Stimulated activated CD8-positive, alpha-beta memory T cell treated with anti-CD3 and anti-CD28 coated beads, Interleukin-2, amount 100 ng/mL, for 1 hour (primary cell): ENCODE data around the gene ABHD12.
"Not testable (repeated sequence)": the region's sequence is repeated elsewhere in the genome, so short reads cannot be mapped to it uniquely, and the experiment has no call there.

Experiments used
- DNase-seq, 2 donors: peaks; one replicate each; pipeline ENCODE4 v3.0.0-alpha.2; 2020; ENCODE audit warnings: low read depth in 2 of 2

Gene ABHD12

DNA sequence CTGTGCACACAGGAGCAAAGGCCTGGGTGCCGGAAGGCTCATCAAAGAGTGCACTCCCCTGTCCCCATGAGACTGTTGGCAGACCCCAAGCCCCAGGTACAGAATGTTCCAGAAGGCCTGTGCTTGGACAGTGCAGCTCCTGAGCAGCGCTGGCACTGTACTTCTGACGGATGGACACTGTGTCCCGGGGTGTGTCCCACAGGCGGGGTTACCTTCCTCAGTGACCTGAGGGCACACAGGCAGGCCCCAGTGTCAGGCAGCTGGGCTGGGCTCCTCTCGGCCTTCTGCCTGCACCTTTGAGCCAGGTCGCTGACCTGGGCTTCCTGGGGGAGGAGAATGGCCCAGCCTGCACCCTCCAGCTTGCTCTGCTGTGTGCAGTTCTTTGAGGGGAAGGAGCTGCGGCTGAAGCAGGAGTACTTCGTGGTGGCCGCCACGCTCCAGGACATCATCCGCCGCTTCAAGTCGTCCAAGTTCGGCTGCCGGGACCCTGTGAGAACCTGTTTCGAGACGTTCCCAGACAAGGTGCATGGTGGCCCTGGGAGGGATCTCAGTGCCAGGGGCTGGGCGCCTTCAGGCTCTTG lies 112.6 kb downstream of the ABHD12 start:
- no peak for DNase-seq

- no peak for DNase-seq
Measured at GRCh38 chr20:25277051-25277801, 113.4 kb downstream of the ABHD12 start.

DNA sequence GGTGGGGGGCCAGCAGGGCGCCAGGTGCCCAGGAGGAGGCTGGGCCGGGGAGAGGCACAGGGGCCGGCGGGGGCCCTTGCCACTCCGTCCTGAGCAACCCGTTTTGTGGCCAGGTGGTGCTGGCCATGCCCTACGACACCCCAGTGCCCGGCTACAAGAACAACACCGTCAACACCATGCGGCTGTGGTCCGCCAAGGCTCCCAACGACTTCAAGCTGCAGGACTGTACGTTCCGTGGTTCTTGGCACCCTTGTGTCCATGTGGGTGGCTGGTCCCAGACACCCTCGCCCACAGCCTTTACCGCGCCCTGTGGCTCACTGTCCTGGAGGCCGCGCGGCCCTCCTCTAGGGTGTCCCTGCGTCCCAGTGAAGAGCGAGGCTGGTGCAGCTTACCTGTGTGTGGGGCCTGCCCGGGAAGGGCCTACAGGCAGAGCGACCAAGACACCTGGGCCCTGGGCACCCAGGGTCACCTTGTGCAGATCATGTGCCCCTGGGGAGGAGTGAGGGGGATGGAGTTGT lies 114.0 kb downstream of the ABHD12 start:
- DNase-seq = no peak

DNA sequence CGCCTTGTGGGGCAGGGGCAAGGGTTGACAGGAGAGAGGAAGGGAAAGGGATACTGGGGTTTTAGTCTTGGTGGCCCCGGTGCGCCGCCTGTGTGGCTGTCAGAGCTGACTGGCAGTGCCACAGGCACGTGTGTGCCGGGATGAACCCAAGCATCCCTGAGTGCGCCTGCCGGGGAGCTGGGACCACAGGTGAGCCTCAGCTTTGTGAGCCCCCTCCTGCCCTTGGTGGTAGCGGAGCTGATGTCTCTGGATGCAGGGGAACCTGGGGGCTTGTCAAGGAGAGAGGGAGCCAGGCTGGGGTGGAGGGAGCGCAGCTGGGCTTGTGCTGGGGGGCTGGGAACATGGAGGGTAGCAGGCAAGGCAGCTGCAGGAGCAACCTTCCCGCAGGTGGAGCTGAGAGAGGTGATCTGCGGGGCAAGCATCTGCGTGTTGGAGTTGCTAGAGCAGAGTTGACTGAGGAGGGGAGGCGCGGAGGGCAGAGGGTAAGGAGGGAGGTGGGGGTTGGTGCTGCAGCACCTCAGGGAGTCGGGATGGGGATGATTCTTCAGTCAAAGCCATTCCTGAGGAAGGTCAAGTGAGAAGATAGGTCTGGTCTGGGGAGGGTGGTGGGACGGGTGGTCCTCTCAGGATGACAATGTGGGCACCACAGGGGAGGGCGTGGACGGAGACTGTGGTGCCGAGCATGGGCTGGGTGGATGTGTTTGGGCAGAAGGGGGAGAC lies 114.7 kb downstream of the ABHD12 start:
- DNase-seq = no peak

DNA sequence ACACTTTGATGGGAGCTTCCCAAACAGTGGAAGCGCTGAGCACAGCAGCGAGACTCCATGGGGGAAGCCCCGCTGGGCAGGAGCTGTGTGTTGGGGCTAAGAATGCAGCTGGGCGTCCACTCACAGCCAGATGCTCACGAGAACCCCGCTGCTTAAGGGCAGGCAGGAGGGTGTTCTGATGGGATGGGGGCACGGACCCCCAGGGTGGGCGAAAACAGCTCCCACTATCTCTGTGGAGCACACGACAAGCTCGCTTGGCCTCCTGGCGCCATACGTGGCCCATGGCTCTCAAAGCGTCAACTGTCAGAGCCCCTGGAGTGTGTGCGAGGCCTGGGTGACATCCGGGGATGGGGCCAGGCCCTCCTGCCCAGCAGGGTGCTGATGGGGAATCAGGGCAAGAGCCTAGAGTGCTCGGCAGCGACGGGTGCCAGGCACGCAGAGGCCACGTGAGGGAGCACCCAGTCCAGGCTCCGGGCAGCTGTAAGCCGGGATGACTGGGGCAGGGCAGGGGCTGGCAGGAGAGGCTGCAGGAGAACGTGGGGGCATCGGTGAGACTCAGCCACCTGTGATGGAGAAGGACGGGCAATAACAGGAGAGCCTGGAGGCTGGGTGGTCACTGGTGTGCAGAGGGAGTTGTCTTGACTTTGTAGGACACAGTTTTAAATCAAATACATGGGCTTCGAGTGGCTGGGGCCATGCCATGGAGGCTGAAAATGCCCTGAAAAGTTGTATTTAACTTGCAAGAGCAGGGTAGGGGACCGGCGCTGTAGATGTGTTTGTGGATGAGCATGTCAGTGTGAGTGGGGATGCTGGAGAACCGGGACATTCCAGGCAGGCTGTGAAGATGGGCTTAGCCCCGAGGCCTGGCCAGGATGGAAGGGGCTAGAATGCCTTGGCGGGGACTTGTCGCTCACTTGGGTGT lies 115.5 kb downstream of the ABHD12 start:
- DNase-seq = no peak

- DNase-seq = no peak
Measured at GRCh38 chr20:25274481-25274880, 116.2 kb downstream of the ABHD12 start.

- no peak for DNase-seq
Measured at GRCh38 chr20:25273541-25274358, 116.9 kb downstream of the ABHD12 start.

- no peak for DNase-seq
Measured at GRCh38 chr20:25273046-25273445, 117.6 kb downstream of the ABHD12 start.

DNA sequence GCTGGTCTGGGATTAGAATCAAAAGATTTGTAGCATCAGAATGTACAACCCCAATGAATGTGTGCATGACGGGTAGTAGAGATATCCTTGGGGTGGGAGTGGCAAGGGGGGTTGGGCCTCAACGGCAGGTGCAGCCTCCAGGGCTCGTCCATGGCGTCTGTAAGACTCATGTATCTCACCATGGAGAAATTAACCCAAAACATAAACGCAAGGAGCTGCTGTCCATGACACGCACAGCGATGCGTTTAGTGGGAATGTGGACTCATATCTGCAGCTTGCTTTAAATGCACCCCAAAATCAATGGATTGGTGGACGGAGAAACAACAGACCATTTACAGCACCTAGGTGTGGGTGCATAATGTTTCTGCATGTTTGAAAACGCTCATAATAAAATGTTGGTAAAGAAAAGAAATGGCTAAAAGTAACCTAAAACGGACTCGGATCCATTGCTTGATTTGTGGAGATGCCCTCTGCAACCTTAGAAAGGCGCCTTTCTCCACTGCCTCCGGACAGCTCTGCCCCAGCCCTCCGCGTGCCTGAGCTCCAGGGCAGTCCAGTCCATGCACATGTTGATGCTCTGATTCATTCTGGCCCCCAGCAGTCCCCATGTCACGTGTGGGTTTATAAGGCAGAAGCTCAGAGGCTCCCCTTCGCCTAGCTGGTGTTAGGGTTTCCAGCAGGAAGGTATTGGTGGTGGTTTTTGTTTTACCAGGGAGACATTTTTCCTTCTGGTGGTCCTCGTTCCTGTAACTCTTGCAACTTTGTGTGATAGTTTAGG lies 118.2 kb downstream of the ABHD12 start:
- no peak for DNase-seq

DNA sequence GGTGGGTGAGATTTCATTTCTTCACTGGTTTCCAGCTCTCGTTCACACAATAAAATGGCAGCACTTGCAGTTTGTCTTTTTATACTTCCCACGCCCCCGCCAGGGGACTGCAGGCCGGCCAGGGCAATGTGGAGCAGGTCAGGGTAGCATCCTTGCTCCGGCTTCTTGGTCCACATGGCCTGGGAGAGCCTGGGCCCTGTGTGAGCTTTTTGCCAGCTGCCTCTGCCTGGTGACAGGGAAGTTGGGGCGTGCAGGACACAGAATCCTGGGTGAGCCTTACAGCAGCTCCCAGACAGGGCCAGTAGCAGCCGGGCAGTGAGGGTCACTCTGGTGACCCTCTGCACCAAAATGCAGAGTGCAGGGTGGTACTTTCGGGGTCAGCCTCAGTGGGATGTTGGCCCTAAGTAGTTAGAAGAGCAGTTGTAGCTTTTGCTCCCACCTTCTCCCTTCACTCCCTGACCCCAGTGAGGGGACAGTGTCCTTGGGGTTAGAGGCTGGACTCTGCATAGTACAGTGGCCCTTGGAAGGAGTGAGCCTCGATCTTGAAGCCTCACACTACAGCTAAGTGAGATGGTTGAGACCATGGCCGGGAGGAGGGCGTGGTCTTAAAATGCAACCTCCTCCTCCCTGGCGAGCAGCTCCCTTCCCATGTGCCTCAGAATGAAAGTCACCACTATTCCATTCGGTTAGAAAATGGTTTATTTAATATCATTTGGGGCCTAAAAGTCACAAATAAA lies 119.0 kb downstream of the ABHD12 start:
- DNase-seq = no peak

DNA sequence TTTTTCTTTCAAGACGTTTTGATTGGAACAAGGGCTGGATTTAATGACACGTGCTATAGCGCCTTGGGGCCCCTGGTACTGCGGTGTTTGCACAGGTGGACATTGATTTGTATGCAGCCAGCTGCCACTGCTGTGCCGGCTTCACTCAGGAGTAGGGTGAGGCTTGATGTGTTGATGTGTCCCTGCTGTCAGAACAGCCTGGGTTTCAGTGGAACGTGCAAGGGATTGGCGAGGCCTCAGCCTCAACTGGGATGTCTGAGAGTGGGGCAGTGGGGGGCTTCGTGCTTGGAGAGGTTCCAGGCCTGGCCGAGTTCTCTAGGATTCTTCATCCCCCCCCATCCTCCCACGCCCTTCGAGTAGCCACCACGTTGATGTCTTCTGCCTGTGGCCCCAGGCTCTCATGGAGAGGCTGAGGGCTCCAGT lies 119.8 kb downstream of the ABHD12 start:
- no peak for DNase-seq

DNA sequence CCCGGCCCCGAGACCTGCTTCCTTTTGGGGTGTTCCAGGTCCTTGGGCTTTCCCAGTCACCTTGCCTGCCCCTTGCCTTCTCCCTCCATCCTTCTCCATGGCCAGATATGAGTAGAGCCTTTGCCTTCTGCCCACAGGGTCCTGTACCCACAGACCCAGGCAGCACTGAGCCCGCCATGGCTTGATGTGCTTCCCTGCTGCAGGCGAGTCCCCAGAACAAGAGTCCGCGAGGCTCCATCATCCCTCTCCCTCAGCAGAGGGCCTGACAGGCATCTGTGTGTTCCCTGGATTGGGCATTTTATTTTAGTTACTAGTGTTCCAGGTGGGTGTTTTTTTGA lies 120.8 kb downstream of the ABHD12 start:
- no peak for DNase-seq

- DNase-seq = no peak
Measured at GRCh38 chr20:25269057-25269832, 121.4 kb downstream of the ABHD12 start.

- not testable (repeated sequence) for DNase-seq
Measured at GRCh38 chr20:25260770-25261437, 129.7 kb downstream of the ABHD12 start.

DNA sequence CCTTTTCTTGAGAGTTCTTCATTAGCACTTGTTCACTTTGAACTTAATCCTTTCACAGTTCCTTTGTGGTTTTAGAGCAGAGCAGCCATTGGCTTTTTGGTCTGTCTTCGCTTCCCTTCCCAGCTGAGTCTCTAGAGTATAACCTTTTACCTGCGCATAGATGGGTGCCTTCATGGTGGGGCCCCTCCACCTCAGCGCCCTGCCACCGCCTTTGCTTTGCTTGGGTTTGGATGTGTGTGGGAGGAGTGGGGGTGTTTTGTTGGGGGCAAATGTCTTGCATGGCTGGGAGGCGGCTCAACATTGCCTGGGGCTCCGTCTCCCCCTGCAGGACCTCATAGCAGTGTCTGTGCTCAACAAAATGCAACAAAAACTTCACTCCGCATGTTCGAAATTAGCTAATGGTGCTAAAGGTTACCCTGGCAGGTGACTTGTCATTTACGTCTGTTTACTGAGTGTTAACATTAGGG lies 130.8 kb downstream of the ABHD12 start:
- DNase-seq = no peak

DNA sequence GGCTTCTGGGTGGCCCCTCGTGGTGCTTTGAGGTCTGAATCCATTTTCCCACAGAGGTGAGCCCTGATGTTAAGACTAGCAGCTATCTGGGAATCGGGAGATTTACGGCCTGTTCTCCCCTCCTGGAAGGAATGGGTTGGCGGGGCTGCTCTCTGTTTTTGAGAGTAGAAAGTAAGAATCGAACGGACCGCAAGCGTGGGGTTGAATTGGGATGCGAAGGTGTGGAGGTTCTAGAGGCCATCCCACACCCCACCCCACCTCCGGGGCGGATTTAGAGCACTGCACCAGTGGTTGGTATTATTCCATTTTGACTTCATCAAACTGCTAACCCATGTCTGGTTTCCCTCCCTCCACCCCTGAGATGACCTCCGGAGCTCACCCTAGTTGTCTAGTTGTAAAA lies 131.3 kb downstream of the ABHD12 start:
- DNase-seq = no peak

GRCh38 chr20:25258828-25259227 lies 131.8 kb downstream of the ABHD12 start:
- no peak for DNase-seq

DNA sequence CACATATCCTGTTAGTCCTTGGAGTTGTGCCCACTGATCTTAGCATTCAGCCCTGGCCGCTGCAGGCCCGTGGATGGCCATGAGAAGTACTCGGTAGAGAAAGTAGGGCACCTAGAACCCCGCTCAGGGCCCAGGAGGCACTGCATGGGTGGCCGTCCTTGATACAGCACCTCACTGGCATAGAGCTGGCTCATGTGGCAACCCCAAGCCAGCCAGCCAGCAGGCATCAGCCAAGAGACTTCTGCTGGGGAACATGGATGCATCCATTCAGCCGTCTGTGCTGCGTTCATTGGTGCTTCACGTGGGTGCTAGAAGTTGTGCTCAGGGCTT lies 132.2 kb downstream of the ABHD12 start:
- DNase-seq = no peak
